Activated B cell treated with CpG ODN at 0.5 μM for 24 hours (primary cell): ENCODE data around the gene RFTN1. TPM values are rescaled to one million over a fixed set of nuclear protein-coding genes. Genes with fewer than 3 reads are reported as not detected.

Source experiments
- ATAC-seq: fragments of 200-7000 bp; cut with Tn5 transposase; one replicate; pipeline ENCODE4 v1.10.0; 2021; ENCODE audit warnings: low read depth, mild to moderate bottlenecking, moderate library complexity
- CTCF ChIA-PET: fragments of 350-600 bp; sonication (Branson Sonifier 250); formaldehyde crosslinking; loops from one replicate; lab custom pipeline; 2021; ENCODE audit warnings: antibody characterized with exemption; lab: Charles Lee
- POLR2A ChIA-PET: fragments of 350-600 bp; sonication (Branson Sonifier 250); formaldehyde crosslinking; loops from one replicate; lab custom pipeline; 2021; ENCODE audit warnings: antibody characterized with exemption; lab: Charles Lee
- DNase-seq: peaks from one replicate; pipeline ENCODE4 v3.0.0; 2022
- H3K27ac Mint-ChIP-seq: one replicate; pipeline ENCODE4 v1.8.0; 2020; ENCODE audit warnings: mixed read lengths
- H3K27me3 Mint-ChIP-seq: one replicate; pipeline ENCODE4 v1.8.0; 2021; ENCODE audit warnings: mixed read lengths
- H3K36me3 Mint-ChIP-seq: one replicate; pipeline ENCODE4 v1.8.0; 2021; ENCODE audit warnings: low read depth, mixed read lengths
- H3K4me1 Mint-ChIP-seq: one replicate; pipeline ENCODE4 v1.8.0; 2021; ENCODE audit warnings: mixed read lengths
- H3K4me3 Mint-ChIP-seq: one replicate; pipeline ENCODE4 v1.8.0; 2020; ENCODE audit warnings: mild to moderate bottlenecking, mixed read lengths
- H3K9me3 Mint-ChIP-seq: one replicate; pipeline ENCODE4 v1.8.0; 2020; ENCODE audit warnings: mixed read lengths
- intact Hi-C: fragments of 100-400 bp; cut with micrococcal nuclease; formaldehyde crosslinking; loops from one replicate; pipeline ENCODE4 v1.15.1; 2024
- total RNA-seq: library from RNA; stranded (reverse); gene quantifications from 2 replicates; pipeline ENCODE4 v1.2.3, GENCODE V29; 2022
- TF ChIP-seq, protein P1 (sequence below): fragments of 200-600 bp; IDR thresholded peaks from one replicate; pipeline ENCODE4 v1.8.0; 2022; ENCODE audit warnings: antibody characterized with exemption, mild to moderate bottlenecking

Gene RFTN1
- total RNA-seq, 1 donor from 2014 or later, result 365 TPM

DNA sequence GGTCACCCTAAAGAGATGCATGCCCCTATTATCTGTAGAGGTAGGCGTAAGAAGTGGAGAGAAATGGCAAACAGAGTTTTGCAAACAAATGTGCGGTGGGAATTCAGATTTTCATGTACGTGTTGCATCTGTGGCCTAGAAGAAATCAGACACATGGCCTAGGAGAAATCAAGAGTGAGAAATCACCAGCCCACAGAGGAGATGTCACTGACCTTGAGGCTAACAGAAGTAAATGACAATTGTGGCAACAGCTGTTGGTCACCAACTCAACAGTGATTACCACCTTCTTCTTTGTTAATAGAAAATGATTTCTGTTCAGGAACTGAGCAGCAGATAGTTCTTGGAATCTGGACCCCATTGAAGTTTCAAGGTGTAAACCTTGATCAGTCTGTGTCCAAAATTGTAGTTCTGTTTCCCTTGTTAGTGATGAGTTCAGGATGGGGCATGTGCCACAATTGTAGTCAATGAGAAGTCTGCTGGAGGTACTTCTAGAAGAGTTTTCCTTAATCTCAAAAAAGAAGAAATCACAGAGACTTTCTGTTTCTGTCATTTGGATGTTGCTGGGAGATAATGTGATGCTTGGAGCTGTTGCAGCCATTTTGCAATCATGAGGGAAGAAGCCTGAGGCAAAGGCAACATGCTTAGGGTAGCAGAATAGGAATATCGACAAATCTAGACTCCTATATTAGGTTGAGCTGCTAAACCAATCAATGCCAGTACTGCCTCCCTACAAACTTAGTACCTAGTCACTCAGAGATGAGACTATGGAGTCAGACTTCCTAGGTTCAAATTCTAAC is 34.3 kb upstream of the RFTN1 start:
- CTCF ChIA-PET, result interaction anchor here (0.9 to 1.5 kb wide), 2 partner anchors 257 kb away, joined by 3 to 8 read pairs; no protein-coding TSS in a partner anchor
- TF ChIP-seq, protein P1, sequence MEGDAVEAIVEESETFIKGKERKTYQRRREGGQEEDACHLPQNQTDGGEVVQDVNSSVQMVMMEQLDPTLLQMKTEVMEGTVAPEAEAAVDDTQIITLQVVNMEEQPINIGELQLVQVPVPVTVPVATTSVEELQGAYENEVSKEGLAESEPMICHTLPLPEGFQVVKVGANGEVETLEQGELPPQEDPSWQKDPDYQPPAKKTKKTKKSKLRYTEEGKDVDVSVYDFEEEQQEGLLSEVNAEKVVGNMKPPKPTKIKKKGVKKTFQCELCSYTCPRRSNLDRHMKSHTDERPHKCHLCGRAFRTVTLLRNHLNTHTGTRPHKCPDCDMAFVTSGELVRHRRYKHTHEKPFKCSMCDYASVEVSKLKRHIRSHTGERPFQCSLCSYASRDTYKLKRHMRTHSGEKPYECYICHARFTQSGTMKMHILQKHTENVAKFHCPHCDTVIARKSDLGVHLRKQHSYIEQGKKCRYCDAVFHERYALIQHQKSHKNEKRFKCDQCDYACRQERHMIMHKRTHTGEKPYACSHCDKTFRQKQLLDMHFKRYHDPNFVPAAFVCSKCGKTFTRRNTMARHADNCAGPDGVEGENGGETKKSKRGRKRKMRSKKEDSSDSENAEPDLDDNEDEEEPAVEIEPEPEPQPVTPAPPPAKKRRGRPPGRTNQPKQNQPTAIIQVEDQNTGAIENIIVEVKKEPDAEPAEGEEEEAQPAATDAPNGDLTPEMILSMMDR, result no peak
- ATAC-seq (no peak), DNase-seq (no peak)
- Mint-ChIP-seq H3K4me3 (no peak overlapping the region), H3K27me3 (peaks cover 5% of the 10 kb centered on the region), H3K9me3 (no peaks in the 10 kb centered on the region), H3K27ac (no peak overlapping the region), H3K4me1 (peaks cover 7% of the 10 kb centered on the region), H3K36me3 (no peaks in the 10 kb centered on the region)
- POLR2A ChIA-PET, result interaction anchor here (0.7 to 1.9 kb wide), 2 partner anchors 32 to 251 kb away, joined by 3 to 7 read pairs; no protein-coding TSS in a partner anchor
- intact Hi-C loops, result no loop called here

DNA sequence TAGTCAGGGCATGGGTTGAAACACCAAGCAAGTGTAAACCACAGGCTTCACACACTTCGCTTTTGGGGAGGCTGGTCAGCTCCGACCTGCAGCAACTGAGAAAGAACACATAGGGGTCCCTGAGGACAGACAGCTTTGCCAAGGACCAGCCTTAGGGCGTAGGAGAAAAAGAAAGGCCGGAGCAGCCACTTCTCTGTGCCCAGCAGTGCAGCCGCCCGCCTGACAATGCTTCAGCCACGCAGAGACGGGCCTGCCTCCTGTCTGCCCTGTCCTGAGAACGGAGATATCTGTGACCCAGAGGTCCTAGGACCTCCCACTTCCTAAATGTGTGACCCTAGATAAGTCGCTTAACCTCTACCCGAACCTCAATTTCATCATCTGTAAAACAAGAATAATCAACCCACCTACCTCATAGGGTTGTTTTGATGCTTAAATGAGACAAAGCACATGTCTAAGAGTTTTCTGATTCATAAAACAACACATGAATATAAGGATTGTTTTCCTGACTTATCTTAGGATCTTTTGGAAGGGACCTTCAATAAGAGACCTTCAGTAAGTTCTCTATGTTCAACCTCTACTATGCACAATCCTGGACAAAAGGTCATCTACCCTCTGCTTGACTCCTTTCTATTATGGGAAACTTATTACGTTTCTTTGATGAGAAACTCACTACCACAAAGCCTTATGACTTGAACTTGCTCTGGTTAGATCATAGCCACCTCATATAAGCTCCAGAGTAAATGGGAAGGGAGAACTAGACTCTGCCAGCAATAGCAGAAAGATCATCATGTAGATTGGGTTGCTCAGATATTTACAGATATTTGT is 32.9 kb upstream of the RFTN1 start:
- DNase-seq, result no peak
- Mint-ChIP-seq H3K4me3 (no peak overlapping the region), H3K27me3 (no peaks in the 10 kb centered on the region), H3K36me3 (no peaks in the 10 kb centered on the region), H3K4me1 (peaks cover 7% of the 10 kb centered on the region), H3K27ac (no peak overlapping the region), H3K9me3 (no peaks in the 10 kb centered on the region)
- ChIA-PET CTCF (interaction anchor here (1.5 kb wide), 1 partner anchor 256 kb away, joined by 8 read pairs; no protein-coding TSS in a partner anchor), POLR2A (interaction anchor here (0.7 to 1.9 kb wide), 2 partner anchors 30 to 250 kb away, joined by 3 to 7 read pairs; no protein-coding TSS in a partner anchor)
- ATAC-seq, result no peak
- TF ChIP-seq, protein P1, result no peak
- intact Hi-C loops, result no loop called here

DNA sequence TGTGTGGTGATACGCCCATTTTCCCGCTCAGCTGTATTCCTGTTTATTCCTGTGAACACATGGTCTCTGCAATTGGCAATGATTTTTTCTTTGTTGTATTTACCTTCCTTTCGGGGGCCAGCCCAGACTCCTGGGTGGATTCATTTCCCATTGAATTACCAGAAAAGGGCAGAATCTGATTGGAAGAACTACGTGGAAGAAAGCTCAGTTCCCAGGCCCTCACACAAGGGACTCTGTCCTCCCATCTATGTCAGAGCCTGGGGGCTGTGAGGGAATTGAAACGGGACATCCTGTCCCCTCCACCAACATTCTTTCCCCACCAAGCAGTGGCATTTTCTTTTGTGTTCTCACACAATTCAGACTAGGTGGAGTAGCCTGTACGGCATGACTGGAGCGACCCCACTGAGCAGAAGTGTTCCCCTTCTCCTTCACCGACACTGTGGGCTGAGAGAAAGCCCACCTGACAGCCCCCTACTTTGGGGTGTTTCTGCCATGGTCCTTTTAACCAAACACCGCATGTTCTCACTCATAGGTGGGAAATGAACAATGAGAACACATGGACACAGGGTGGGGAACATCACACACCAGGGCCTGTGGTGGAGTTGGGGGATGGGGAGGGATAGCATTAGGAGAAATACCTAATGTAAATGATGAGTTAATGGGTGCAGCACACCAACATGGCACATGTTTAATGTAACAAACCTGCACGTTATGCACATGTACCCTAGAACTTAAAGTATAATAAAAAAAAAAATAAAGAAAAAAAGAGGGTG is 32.1 kb upstream of the RFTN1 start:
- ATAC-seq (no peak), DNase-seq (no peak)
- TF ChIP-seq, protein P1, result no peak
- H3K4me1 Mint-ChIP-seq, result peaks cover 1% of the 10 kb centered on the region
- CTCF ChIA-PET, result interaction anchor here (0.8 to 1.3 kb wide), 3 partner anchors 10 to 256 kb away, joined by 3 to 4 read pairs (median 3); no protein-coding TSS in a partner anchor
- H3K36me3 Mint-ChIP-seq, result no peaks in the 10 kb centered on the region
- no peaks in the 10 kb centered on the region for H3K27me3 Mint-ChIP-seq
- POLR2A ChIA-PET, result no interaction called here
- H3K4me3 Mint-ChIP-seq, result no peak overlapping the region
- H3K9me3 Mint-ChIP-seq, result no peaks in the 10 kb centered on the region
- H3K27ac Mint-ChIP-seq, result no peak overlapping the region
- intact Hi-C loops, result no loop called here

DNA sequence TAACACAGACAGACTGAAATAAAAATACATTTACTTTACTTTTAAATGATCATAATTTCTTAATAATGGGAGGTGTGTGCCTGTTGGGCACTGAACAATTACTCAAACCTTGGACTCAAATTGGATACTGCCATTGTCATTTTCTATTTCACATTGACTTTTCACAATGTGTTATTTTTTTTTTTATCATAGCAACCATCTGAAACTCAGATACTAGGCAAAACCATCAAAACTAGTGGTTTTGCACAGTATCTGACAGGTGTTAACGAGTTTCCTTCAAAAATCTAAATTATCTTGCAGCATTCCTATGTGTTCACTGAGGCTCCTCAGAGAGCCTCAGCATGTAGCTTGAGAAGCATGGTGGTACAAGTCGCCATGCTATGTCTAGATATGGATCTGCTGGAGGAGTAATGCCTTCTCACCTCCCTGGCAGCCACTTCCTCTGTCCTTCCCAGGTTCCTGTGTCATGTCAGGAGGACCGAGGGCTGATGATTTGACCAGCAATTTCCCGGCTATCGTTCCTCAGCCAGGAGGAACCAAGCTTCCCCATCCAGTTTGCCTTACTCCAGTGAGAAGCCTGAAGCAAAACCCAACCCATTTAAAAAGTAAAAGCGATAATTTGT is 29.9 kb upstream of the RFTN1 start:
- no peaks in the 10 kb centered on the region for H3K27me3 Mint-ChIP-seq
- DNase-seq, result no peak
- ChIA-PET CTCF (no interaction called here), POLR2A (no interaction called here)
- no peaks in the 10 kb centered on the region for H3K4me1 Mint-ChIP-seq
- H3K36me3 Mint-ChIP-seq, result no peaks in the 10 kb centered on the region
- no peak overlapping the region for H3K4me3 Mint-ChIP-seq
- intact Hi-C loops, result no loop called here
- no peaks in the 10 kb centered on the region for H3K9me3 Mint-ChIP-seq
- no peak overlapping the region for H3K27ac Mint-ChIP-seq
- no peak for ATAC-seq
- TF ChIP-seq, protein P1, result no peak
